Activated T-cell treated with anti-CD3 and anti-CD28 coated beads, Interleukin-2, amount 50 U/mL, for 1 hour (primary cell): ENCODE data around the gene LNP1.
"Not testable (repeated sequence)": the region's sequence is repeated elsewhere in the genome, so short reads cannot be mapped to it uniquely, and the experiment has no call there.

Experiments
- DNase-seq: peaks from one replicate; pipeline ENCODE4 v3.0.0-alpha.2; 2020

LNP1 gene, protein sequence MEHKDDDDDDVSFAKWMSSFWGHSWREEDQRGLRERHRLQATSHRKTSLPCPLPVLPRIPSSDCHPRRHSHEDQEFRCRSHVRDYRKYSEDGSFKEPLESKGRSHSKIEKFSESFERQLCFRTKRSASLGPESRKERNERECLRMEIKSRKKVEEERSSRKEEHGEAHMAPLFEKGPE

DNA sequence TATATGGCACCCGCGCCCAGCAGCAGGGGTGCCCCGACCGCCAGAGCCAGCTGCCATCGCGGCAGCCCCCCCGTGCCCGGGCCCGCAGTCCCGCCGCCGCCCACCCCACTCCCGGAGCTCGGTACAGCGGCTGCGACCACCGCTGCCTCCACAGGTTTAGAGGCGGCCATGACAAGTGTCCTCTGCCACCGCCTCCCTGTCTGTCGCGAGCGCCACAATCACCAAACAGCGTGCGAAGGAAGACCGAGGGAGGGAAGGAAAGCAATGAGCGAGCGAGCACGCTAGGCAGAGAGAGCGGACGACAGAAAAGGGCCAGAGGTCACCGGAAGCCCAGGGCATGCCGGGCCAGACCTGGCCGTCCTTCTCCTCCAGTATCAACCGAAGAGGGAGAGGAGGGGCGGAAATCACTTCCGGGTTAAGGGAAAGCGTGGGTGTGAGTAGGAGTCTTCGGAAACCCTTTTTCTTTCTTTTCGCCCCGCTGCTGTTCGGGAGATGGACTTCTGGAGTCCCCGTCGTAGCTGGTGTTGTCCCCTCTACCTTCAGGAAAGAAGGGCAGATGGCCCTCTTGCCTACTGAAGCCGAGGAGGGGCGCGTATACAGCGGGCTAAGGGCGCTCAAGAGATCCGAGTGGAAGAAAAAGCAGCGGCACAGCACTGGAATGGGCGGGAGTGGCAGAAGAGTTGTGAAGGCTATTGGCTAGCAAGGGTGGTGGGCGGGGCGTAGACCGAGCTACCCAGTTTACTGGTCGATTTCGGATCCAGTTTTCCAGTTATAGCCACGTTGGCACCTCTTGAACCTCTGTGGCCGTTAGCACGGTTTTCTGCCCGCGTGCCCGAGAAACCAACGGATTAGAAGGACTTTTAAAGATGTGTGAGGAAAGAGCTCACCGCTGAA lies at the start of gene LNP1, which contains the start of gene TOMM70:
Gene LNP1, plus strand, starts transcription at position 760 of the 894 bp plus-strand sequence. CDS start 28,191 bp downstream, outside the sequence.
Gene TOMM70, minus strand, starts transcription at position 310 of the 894 bp plus-strand sequence. Its CDS starts 140 bp downstream, at position 170.
- peak; percentile 93 for DNase-seq

- DNase-seq = not testable (repeated sequence)
These were observed 49.6 kb upstream of the LNP1 start for GRCh38 chr3:100351770-100352169.

DNA sequence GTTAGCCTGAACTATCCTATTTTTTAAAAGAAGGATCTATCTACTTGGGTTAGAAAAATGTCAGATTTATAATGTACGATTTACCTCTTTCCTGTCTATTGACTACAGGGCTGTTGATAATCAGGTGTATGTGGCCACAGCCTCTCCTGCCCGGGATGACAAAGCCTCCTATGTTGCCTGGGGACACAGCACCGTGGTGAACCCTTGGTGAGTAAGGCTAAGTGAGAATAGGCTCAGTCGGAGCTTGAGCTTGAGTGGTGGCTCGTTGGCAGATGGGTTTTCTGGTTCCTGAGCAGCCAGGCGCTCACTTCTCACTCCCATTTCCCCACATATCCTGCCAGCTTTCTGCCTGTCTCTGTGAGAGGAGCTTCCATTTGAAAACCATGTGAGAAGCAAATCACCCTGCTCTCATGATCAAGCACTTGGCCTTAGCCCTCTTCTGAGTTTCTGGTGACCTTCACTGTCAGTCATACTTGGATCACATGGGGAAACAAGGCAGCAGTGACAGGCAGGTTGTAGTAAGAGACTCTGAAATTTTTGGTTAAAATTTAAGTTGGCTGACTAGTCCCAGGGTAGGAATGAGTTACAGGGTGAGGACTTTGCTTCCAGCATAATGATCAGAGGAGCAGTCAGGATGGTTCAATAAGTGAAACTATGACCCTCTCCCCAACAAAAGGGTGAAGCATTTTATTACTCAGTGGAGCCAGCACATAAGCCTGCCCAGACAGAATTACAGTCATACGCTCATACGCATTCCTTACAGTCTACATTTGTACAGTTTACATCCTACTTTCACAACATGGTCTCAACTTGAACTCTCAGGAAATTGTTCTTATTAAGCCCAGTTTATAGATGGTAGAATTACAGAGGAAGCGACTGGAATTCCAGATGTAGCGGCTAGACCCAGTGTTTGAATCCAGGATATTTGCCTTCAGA lies 48.8 kb upstream of the LNP1 start:
- no peak for DNase-seq

GRCh38 chr3:100354850-100355249 lies 46.5 kb upstream of the LNP1 start:
- no peak for DNase-seq

DNA sequence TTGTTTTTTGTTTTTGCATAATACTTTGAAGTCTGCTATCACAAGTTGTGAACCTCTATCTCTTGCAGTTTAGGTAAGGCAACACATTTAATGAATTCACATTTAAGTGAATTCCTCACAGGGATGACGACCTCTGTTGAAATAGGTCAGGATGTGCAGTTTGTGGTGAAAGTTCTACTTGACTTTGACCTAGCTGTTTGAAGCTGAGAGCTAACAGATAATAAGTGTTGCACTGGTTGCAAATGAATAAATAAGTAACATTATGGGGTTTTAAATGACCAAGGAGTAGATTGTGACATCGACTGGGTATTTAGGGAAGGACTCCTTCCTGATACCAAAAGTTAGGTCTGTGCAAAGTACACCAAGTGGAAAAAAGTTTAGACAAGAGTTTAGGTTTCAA lies 42.9 kb upstream of the LNP1 start:
- no peak for DNase-seq

DNA sequence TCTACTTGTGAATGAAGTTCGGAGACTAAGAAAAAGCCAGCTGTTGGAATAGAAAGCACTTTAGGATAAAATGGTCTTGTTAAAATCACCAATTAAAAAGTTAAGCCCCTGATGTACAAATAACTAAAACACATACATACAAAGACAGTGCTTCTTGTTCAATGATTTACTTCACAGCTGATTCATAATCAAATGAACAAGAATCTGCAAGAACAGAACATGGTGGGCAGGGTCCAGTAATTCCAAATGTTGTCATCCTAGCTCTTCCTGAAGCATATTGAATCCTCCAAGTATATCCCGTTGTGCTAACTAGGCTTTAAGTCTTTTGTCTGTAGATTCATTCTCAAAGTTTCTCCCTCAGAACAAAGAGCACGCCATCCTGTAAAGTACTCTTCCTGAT lies 42.3 kb upstream of the LNP1 start:
- DNase-seq = no peak

GRCh38 chr3:100360757-100361496 lies 40.4 kb upstream of the LNP1 start:
- DNase-seq = no peak

- no peak for DNase-seq
These were observed 39.4 kb upstream of the LNP1 start for GRCh38 chr3:100361897-100362296.

- DNase-seq = no peak
These were observed 36.9 kb upstream of the LNP1 start for GRCh38 chr3:100364421-100364820.

- no peak for DNase-seq
These were observed 34.9 kb upstream of the LNP1 start for GRCh38 chr3:100366424-100366823.

DNA sequence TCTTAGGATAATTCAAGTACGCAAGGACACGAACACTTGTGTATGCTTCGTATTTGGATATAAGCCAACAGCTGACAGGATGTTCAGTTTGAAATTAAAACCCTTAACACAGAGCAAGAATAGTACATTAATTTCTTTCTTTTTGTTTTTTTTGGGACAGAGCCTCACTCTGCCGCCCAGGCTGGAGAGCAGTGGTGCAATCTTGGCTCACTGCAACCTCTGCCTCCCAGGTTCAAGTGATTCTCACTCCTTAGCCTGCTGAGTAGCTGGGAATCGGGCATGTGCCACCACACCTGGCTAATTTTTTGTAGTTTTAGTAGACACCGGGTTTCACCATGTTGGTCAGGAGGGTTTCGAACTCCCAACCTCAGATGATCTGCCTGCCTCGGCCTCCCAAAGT lies 32.9 kb upstream of the LNP1 start:
- no peak for DNase-seq

DNA sequence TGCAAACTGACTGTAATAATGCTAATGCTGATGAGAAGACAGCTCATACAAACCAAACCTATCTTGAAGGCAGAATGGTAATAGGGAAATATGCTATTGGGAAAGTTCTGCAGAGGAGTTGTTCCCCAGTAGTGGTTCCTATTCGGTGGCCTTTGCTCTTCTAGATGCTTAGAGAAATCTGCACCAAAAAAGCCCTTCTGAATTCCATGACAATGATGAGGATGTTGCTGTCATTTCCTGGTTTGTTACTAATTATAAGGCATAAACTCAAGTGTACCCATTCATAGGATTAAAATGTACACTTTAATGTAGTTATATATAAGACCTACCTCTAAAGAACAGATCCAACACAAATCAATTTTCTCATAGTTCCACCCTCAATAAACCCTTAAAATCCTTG lies 30.6 kb upstream of the LNP1 start:
- no peak for DNase-seq

- no peak for DNase-seq
These were observed 26.8 kb upstream of the LNP1 start for GRCh38 chr3:100374521-100374920.

DNA sequence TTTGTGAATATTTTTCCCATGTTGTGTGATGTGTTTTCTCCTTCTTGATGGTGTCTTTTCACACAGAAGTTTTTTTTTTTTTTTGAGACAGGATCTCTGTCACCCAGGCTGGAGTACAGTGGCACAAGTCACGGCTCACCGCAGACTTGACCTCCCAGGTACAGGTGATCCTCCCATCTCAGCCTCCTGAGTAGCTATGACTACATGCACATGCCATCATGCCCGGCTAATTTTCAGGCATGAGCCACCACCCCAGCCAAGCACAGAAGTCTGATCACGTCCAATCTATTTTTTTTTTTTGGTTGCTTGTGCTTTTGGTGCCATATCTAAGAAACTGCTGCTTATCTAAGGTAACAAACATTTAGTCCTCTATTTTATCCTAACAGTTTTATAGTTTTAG lies 25.0 kb upstream of the LNP1 start:
- DNase-seq = no peak

DNA sequence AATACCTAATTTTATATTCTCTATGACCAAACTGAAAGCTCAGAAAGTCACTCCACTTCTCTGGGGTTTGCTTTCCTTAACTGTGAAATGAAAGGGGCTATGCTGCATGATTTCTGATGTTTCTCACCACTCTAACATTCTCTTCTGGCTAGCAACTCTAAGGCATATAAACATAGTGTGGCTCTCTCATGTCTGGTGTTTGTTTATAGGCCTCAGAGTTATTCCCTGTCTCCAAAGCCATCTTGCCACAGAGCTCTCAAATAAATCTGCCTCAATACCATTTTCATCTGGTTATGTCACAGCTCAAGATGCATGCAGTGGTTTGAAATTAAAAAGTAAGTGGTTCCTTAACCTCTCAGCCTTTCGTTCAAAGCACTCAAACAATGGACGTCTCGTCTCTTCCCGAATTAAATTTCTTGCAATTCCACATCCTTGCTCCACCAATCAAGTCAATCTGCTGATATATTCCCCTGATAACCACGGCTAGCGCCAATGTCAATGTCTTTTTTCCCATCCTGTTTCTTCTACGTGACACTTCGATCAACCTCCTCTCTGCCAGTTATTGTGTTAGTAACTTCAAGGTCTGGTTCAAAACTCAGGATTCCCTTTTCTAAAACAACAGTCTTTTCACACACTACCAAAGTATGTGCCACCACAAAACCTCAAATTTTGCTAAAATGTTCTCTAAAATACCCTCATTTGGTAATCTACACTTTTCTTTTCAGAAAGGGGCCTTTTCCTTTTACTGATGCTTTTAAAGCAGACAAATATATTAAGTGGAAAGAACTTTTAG lies 16.4 kb upstream of the LNP1 start:
- DNase-seq = no peak

- DNase-seq = no peak
These were observed 14.8 kb upstream of the LNP1 start for GRCh38 chr3:100386437-100387074.

DNA sequence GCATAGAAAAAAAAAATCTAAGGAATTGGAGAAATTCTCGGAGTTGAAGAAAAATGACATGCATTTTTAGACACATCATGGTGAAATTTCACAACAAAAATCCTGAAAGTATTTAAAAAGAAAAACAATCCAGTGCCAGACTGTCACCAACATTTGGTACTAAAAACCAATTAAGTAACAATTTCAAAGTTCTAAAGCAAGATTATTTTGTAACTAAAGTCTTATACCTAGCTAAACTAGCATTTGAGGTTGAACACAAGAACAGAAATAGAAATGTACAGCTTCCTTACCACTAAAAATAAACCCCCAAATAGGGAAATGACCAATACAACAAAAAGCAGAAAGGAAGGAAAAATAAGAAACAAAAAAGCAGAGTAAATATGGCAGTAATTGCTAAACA lies 12.3 kb upstream of the LNP1 start:
- no peak for DNase-seq

- DNase-seq = no peak
These were observed 5.5 kb upstream of the LNP1 start for GRCh38 chr3:100395679-100396431.

DNA sequence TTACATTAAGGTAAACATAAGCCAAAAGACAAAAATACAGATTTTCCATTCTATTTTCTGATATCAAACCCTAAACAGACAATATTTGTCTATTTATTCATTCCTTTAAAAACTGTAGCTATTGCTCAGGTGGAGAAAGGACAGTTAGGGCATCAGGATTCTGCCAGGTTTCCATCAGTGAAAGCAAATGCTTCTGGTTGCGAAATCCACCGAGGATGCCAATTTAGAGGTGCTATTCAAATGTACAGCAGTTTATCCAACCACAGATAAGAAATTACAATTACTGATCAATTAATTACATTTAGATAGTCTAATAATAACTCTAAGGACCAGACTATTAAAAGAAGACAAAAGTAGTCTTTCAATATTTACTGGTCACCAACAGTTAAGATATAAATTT lies 4.4 kb upstream of the LNP1 start:
- DNase-seq = no peak

- DNase-seq = no peak
These were observed 1.8 kb upstream of the LNP1 start for GRCh38 chr3:100399341-100400071.
